ENCODE results near the gene EIF2S1. TPM values are rescaled to one million over a fixed set of nuclear protein-coding genes. Genes with fewer than 3 reads are reported as not detected.
A peak's percentile ranks its signal among the peaks of the same experiment; 100 is the strongest.
"Not testable (repeated sequence)": the region's sequence is repeated elsewhere in the genome, so short reads cannot be mapped to it uniquely, and the experiment has no call there.

EIF2S1 gene
- total RNA-seq, 1 experiment from 2014 or later: 415 TPM

GRCh38 chr14:67411820-67412421 lies 51.8 kb downstream of the EIF2S1 start, which contains the start of gene PLEK2:
Gene PLEK2 (minus strand): TSS chr14:67412165. CDS start chr14:67412059, 106 bp downstream.
- CTCF ChIA-PET: no interaction called here
- Histone ChIP-seq H4K20me1 (ENCODE audit: low read length) (no peaks in the 10 kb centered on the region), H3K4me3 (ENCODE audit: low read length) (peak within 1 kb of the TSS; percentile 85), H3K4me2 (ENCODE audit: low read length) (peak within 1 kb of the TSS; percentile 97), H3F3A (ENCODE audit: low read length, unreplicated experiment) (peaks cover 3% of the 10 kb centered on the region), H3K9me2 (replicated peaks; ENCODE audit: low read length) (no peaks in the 10 kb centered on the region), H3K27ac (ENCODE audit: low read length) (no peak within 1 kb of the TSS), H3K9ac (ENCODE audit: low read length) (peak within 1 kb of the TSS; percentile 79), H3K4me1 (ENCODE audit: insufficient read depth, low read length) (peaks cover 38% of the 10 kb centered on the region), H3K36me3 (ENCODE audit: low read depth, low read length) (no peaks in the 10 kb centered on the region), H3K27me3 (ENCODE audit: low read length) (no peaks in the 10 kb centered on the region), H3K79me2 (ENCODE audit: low read length) (peaks cover 24% of the 10 kb centered on the region), H3K9me3 (ENCODE audit: low read length) (no peaks in the 10 kb centered on the region), H2AFZ (ENCODE audit: low read length) (peak within 1 kb of the TSS; percentile 95)
- no TSS peak for BruUV-seq (replicated peaks)
- POLR2A ChIA-PET (ENCODE audit: unreplicated experiment): interaction anchor here (0.6 kb wide), 2 partner anchors 15 to 24 kb away, joined by 3 to 4 read pairs; no protein-coding TSS in a partner anchor
- TF ChIP-seq EZH2phosphoT487 (IDR thresholded peaks at IDR 0.05; ENCODE audit: borderline replicate concordance, low read length) (peak; percentile 91), CTCF (conservative IDR thresholded peaks at IDR 0.05; ENCODE audit: low read depth, low read length) (no peak)
- intact Hi-C loops (cut with micrococcal nuclease): no loop called here
- ATAC-seq: peak; percentile 52
- DNase-seq: peak; percentile 86

DNA sequence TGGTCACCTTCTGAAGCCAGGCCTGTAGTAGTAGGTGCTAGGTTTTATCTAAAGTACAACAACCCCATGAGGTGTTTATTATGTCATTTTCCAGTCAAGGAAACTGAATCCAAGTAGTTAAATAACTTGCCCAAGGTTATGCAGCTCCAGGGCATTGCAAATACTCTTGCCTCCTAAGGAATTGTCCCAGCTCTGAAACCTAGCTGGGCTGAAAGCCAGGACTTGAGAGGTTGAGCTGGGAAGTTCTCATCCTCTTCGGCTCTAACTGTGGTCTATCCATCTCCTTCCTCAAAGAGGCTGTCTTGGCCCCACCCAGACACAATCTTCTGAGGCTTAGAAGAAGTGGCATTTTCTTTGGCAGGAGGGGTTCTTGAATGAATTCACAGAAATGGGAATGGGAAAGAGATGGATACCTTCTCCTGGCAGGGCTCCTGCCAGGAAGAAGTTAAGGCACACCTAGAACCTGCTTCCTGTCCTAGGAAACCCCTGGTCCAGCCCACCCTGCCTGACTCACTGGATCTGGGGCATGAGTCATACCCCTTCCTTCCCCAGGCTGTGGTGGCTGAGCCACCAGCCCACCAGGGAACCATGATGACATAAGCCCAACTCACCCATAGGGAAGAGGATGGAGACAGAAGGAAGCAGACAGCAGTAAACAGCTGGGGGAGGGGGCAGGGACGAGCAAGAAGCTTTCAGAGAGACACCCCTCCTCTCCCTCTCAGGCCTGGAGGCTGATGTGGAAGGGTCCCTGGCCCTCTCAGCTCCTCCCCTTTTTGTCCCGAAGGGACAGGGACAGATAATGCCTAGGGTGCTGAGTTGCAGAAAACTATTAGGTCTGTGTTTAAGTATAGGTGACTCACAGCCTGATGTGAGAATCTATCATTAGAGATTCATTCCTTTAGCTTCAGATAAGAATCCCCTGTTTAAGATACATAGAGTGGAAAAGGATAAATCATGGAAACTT lies 54.0 kb downstream of the EIF2S1 start:
- POLR2A ChIA-PET (ENCODE audit: unreplicated experiment): no interaction called here
- no peaks in the 10 kb centered on the region for H3K27me3 ChIP-seq (ENCODE audit: low read length)
- H3K9me3 ChIP-seq (ENCODE audit: low read length): no peaks in the 10 kb centered on the region
- peak overlapping the region; percentile 63 for H3K4me2 ChIP-seq (ENCODE audit: low read length)
- H2AFZ ChIP-seq (ENCODE audit: low read length): no peak overlapping the region; the same call in 1 of the 2 replicates
- CTCF ChIA-PET: interaction anchor here (0.5 to 0.6 kb wide), 2 partner anchors 19 to 545 kb away, joined by 3 to 6 read pairs; no protein-coding TSS in a partner anchor
- ATAC-seq: peak; percentile 62
- peaks cover 24% of the 10 kb centered on the region for H3K79me2 ChIP-seq (ENCODE audit: low read length)
- peak; percentile 95 for DNase-seq
- peak overlapping the region; percentile 31; the same call in 1 of the 2 replicates for H3K4me3 ChIP-seq (ENCODE audit: low read length)
- no peak overlapping the region for H3K9ac ChIP-seq (ENCODE audit: low read length)
- H3K9me2 ChIP-seq (replicated peaks; ENCODE audit: low read length): no peaks in the 10 kb centered on the region
- peaks cover 52% of the 10 kb centered on the region for H3K4me1 ChIP-seq (ENCODE audit: insufficient read depth, low read length)
- peaks cover 3% of the 10 kb centered on the region for H3F3A ChIP-seq (ENCODE audit: low read length, unreplicated experiment)
- no peaks in the 10 kb centered on the region for H4K20me1 ChIP-seq (ENCODE audit: low read length)
- no TSS peak for BruUV-seq (replicated peaks)
- intact Hi-C loops (cut with micrococcal nuclease): no loop called here
- H3K27ac ChIP-seq (ENCODE audit: low read length): peak overlapping the region; percentile 75
- H3K36me3 ChIP-seq (ENCODE audit: low read depth, low read length): no peaks in the 10 kb centered on the region
- TF ChIP-seq EZH2phosphoT487 (IDR thresholded peaks at IDR 0.05; ENCODE audit: borderline replicate concordance, low read length) (no peak), EZH2 (IDR thresholded peaks at IDR 0.05; ENCODE audit: low read length, unreplicated experiment) (no peak), CTCF (conservative IDR thresholded peaks at IDR 0.05; ENCODE audit: low read depth, low read length) (no peak)

GRCh38 chr14:67415610-67416009 lies 55.5 kb downstream of the EIF2S1 start:
- intact Hi-C loops (cut with micrococcal nuclease); H3K36me3 ChIP-seq (ENCODE audit: low read depth, low read length); H3K9me2 ChIP-seq (replicated peaks; ENCODE audit: low read length); H3K4me2 ChIP-seq (ENCODE audit: low read length); DNase-seq; H3K27me3 ChIP-seq (ENCODE audit: low read length); H2AFZ ChIP-seq (ENCODE audit: low read length); ATAC-seq; H3K9me3 ChIP-seq (ENCODE audit: low read length); H3F3A ChIP-seq (ENCODE audit: low read length, unreplicated experiment); H3K27ac ChIP-seq (ENCODE audit: low read length); BruUV-seq (replicated peaks); H4K20me1 ChIP-seq (ENCODE audit: low read length); H3K4me3 ChIP-seq (ENCODE audit: low read length); H3K9ac ChIP-seq (ENCODE audit: low read length): not testable (repeated sequence)
- ChIA-PET CTCF (interaction anchor here (0.6 to 0.8 kb wide), 2 partner anchors 13 to 249 kb away, joined by 3 to 4 read pairs; no protein-coding TSS in a partner anchor), POLR2A (ENCODE audit: unreplicated experiment) (interaction anchor here (0.7 kb wide), 1 partner anchor 54 kb away, joined by 4 read pairs; no protein-coding TSS in a partner anchor)
- Histone ChIP-seq H3K4me1 (ENCODE audit: insufficient read depth, low read length) (peaks cover 58% of the 10 kb centered on the region), H3K79me2 (ENCODE audit: low read length) (peaks cover 12% of the 10 kb centered on the region)
